ENCODE results near the gene FNDC8. TPM values are rescaled to one million over a fixed set of nuclear protein-coding genes. Genes with fewer than 3 reads are reported as not detected.
"Not testable (repeated sequence)": the region's sequence is repeated elsewhere in the genome, so short reads cannot be mapped to it uniquely, and the experiment has no call there.

FNDC8 gene
- total RNA-seq, 2 donors from 2014 or later: not detected

- TF ChIP-seq CTCF (IDR thresholded peaks at IDR 0.05): no peak
- Histone ChIP-seq H3K9me3 (no peaks in the 10 kb centered on the region), H3K4me3 (no peak overlapping the region), H3K36me3 (peaks cover 27% of the 10 kb centered on the region), H3K27me3 (no peaks in the 10 kb centered on the region), H3K27ac (no peak overlapping the region), H3K4me1 (no peaks in the 10 kb centered on the region)
- DNase-seq (ENCODE audit: low spot score): no peak
Measured at GRCh38 chr17:35099908-35100307, 21.5 kb upstream of the FNDC8 start.

GRCh38 chr17:35101036-35101435 is 20.4 kb upstream of the FNDC8 start:
- Histone ChIP-seq H3K36me3 (peaks cover 33% of the 10 kb centered on the region), H3K9me3 (no peaks in the 10 kb centered on the region), H3K4me3 (no peak overlapping the region), H3K27me3 (no peaks in the 10 kb centered on the region), H3K4me1 (no peaks in the 10 kb centered on the region), H3K27ac (no peak overlapping the region)
- no peak for DNase-seq (ENCODE audit: low spot score)
- no peak for TF ChIP-seq CTCF (IDR thresholded peaks at IDR 0.05)

- H3K9me3 ChIP-seq: no peaks in the 10 kb centered on the region
- DNase-seq (ENCODE audit: low spot score): no peak
- no peaks in the 10 kb centered on the region for H3K27me3 ChIP-seq
- no peaks in the 10 kb centered on the region for H3K4me1 ChIP-seq
- no peak overlapping the region for H3K4me3 ChIP-seq
- H3K36me3 ChIP-seq: peaks cover 40% of the 10 kb centered on the region
- no peak overlapping the region for H3K27ac ChIP-seq
- no peak for TF ChIP-seq CTCF (IDR thresholded peaks at IDR 0.05)
Measured at GRCh38 chr17:35101725-35102124, 19.7 kb upstream of the FNDC8 start.

GRCh38 chr17:35103271-35103670 is 18.1 kb upstream of the FNDC8 start:
- H3K4me3 ChIP-seq: no peak overlapping the region
- DNase-seq (ENCODE audit: low spot score): no peak
- H3K36me3 ChIP-seq: peaks cover 41% of the 10 kb centered on the region
- no peak for TF ChIP-seq CTCF (IDR thresholded peaks at IDR 0.05)
- H3K27ac ChIP-seq: no peak overlapping the region
- no peaks in the 10 kb centered on the region for H3K4me1 ChIP-seq
- no peaks in the 10 kb centered on the region for H3K9me3 ChIP-seq
- no peaks in the 10 kb centered on the region for H3K27me3 ChIP-seq

- TF ChIP-seq CTCF (IDR thresholded peaks at IDR 0.05): no peak
- Histone ChIP-seq H3K4me1 (no peaks in the 10 kb centered on the region), H3K9me3 (no peaks in the 10 kb centered on the region), H3K27ac (no peak overlapping the region), H3K36me3 (peaks cover 41% of the 10 kb centered on the region), H3K27me3 (no peaks in the 10 kb centered on the region), H3K4me3 (no peak overlapping the region)
- DNase-seq (ENCODE audit: low spot score): no peak
Measured at GRCh38 chr17:35104844-35105450, 16.5 kb upstream of the FNDC8 start.

GRCh38 chr17:35110791-35111190 is 10.6 kb upstream of the FNDC8 start:
- H3K4me1 ChIP-seq; DNase-seq (ENCODE audit: low spot score); H3K27me3 ChIP-seq; H3K4me3 ChIP-seq; H3K27ac ChIP-seq; H3K9me3 ChIP-seq: not testable (repeated sequence)
- H3K36me3 ChIP-seq: peaks cover 11% of the 10 kb centered on the region

All from right atrium auricular region (tissue), 2 donors.